ENCODE results near the gene SLC16A3.
A peak's percentile ranks its signal among the peaks of the same experiment; 100 is the strongest.

DNA sequence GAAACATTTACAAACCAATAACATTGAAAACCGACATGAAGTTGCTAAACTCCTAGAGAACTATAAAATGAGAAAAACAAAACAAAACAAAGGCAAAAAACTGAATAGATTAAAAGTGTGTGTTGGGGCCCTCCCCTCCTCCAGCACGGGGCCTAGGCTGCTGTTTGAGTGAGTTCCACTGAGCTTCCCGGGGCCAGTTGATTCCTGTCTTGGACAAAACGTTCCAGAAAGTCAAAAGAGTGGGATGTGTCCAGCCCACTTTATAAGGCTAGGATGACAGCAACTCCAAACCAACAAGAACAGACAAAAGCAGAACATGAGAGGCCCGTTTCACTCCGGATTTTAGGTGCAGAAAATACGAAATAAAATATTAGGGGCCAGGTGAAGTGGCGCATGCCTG, 56.3 kb downstream of the SLC16A3 start:
- peak; percentile 10 for TF ChIP-seq POLR2A (IDR thresholded peaks at IDR 0.05)
- TF ChIP-seq, protein P1, sequence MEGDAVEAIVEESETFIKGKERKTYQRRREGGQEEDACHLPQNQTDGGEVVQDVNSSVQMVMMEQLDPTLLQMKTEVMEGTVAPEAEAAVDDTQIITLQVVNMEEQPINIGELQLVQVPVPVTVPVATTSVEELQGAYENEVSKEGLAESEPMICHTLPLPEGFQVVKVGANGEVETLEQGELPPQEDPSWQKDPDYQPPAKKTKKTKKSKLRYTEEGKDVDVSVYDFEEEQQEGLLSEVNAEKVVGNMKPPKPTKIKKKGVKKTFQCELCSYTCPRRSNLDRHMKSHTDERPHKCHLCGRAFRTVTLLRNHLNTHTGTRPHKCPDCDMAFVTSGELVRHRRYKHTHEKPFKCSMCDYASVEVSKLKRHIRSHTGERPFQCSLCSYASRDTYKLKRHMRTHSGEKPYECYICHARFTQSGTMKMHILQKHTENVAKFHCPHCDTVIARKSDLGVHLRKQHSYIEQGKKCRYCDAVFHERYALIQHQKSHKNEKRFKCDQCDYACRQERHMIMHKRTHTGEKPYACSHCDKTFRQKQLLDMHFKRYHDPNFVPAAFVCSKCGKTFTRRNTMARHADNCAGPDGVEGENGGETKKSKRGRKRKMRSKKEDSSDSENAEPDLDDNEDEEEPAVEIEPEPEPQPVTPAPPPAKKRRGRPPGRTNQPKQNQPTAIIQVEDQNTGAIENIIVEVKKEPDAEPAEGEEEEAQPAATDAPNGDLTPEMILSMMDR (IDR thresholded peaks at IDR 0.05), result no peak

Data from prostate gland (tissue), 2 donors.